K562 (cell line): ENCODE results near the gene ARHGDIA. TPM values are rescaled to one million over a fixed set of nuclear protein-coding genes. Genes with fewer than 3 reads are reported as not detected.

ENCODE experiments used
- ATF1 ChIP-seq, 2 experiments: fragments of 450-650 bp in 1 of 2; IDR thresholded peaks; 2 replicates each; pipeline ENCODE4 v1.6.1; 2016; ENCODE audit warnings: missing compliant biosample characterization in 1 of 2, missing genetic modification characterization in 1 of 2
- BACH1 ChIP-seq: fragments of 200-800 bp; sonication (Bioruptor generic); IDR thresholded peaks from 2 replicates; pipeline ENCODE4 v1.6.1; 2016; ENCODE audit warnings: missing genetic modification characterization, missing compliant biosample characterization
- CHD1 ChIP-seq: fragments of 200-600 bp; sonication (generic); IDR thresholded peaks from one replicate; pipeline ENCODE4 v1.6.1; 2012; ENCODE audit warnings: mild to moderate bottlenecking, moderate library complexity, low read length, inconsistent platforms
- ETS2 ChIP-seq: IDR thresholded peaks from 2 replicates; pipeline ENCODE4 v1.6.1; 2016; ENCODE audit warnings: borderline replicate concordance, missing genetic modification characterization, mild to moderate bottlenecking, moderate library complexity, missing compliant biosample characterization; ENCODE audit not compliant: poor library complexity, severe bottlenecking
- MAFG ChIP-seq: fragments of 450-650 bp; conservative IDR thresholded peaks from 2 replicates; pipeline ENCODE4 v1.6.1; 2016; ENCODE audit warnings: missing genetic modification characterization, missing compliant biosample characterization
- MCM5 ChIP-seq: fragments of 450-650 bp; IDR thresholded peaks from 2 replicates; pipeline ENCODE4 v1.6.1; 2016; ENCODE audit warnings: low read depth
- MEIS2 ChIP-seq: fragments of 450-650 bp; IDR thresholded peaks from 2 replicates; pipeline ENCODE4 v1.6.1; 2014; ENCODE audit warnings: mild to moderate bottlenecking; ENCODE audit not compliant: partially characterized antibody
- NR3C1 ChIP-seq: sonication (generic); formaldehyde crosslinking; IDR thresholded peaks from 2 replicates; pipeline ENCODE4 v1.8.1; 2022; ENCODE audit warnings: missing genetic modification reagents
- PHF20 ChIP-seq: fragments of 450-650 bp; IDR thresholded peaks from 2 replicates; pipeline ENCODE4 v1.6.1; 2018; ENCODE audit not compliant: partially characterized antibody
- TCFL5 ChIP-seq: fragments of 250-450 bp; sonication (Bioruptor Pico); conservative IDR thresholded peaks from 2 replicates; pipeline ENCODE4 v1.6.1; 2021; ENCODE audit warnings: mild to moderate bottlenecking, moderate library complexity, matching md5 sums
- YY1 ChIP-seq, 3 experiments: IDR thresholded peaks; 2 replicates each; pipeline ENCODE4 v1.6.1; 2011; ENCODE audit warnings: low read length in 2 of 3, mild to moderate bottlenecking in 2 of 3, moderate library complexity in 2 of 3, borderline replicate concordance in 1 of 3, control low read depth in 1 of 3, low read depth in 1 of 3; ENCODE audit not compliant: insufficient read depth in 3 of 3, insufficient replicate concordance in 2 of 3, control insufficient read depth in 1 of 3, insufficient read length in 1 of 3; ENCODE audit errors: extremely low read depth in 1 of 3
- ZNF146 ChIP-seq: IDR thresholded peaks from one replicate; pipeline ENCODE4 v1.6.1; 2018; ENCODE audit warnings: missing compliant biosample characterization; ENCODE audit not compliant: unreplicated experiment
- ZNF174 ChIP-seq: fragments of 250-450 bp; sonication (Bioruptor Pico); IDR thresholded peaks from 2 replicates; pipeline ENCODE4 v1.4.0; 2020; ENCODE audit warnings: mild to moderate bottlenecking
- ZNF24 ChIP-seq: fragments of 450-650 bp; IDR thresholded peaks from 2 replicates; pipeline ENCODE4 v1.6.1; 2016
- polyA plus RNA-seq, 8 experiments: library from polyadenylated mRNA; depleted of rRNA in 4 of 8; stranded (reverse) in 5 of 8; unstranded in 3 of 8; fragments of >200 nt; fragmentation: Nextera tagmentation in 2 of 8; fragmentation: Illumina TruSeq in 1 of 8; extraction: Ambion mirVana in 2 of 8; extraction: Trizol in 1 of 8; gene quantifications; 2 replicates each; pipeline versions ENCODE4 v1.2.1 to v1.2.3, GENCODE V29; 2011 to 2014; ENCODE audit warnings: inconsistent platforms in 1 of 8, missing spikeins in 1 of 8
- total RNA-seq, 7 experiments: library from RNA; depleted of rRNA in 6 of 7; stranded (reverse); fragments of >200 nt in 6 of 7; fragmentation: Illumina TruSeq in 2 of 7; extraction: Trizol in 2 of 7; gene quantifications; 2 replicates each; pipeline versions ENCODE4 v1.2.1 to v1.2.3, GENCODE V29; 2011 to 2021; ENCODE audit warnings: low replicate concordance in 1 of 7
- TF ChIP-seq, protein P1 (sequence below): sonication (generic); formaldehyde crosslinking; IDR thresholded peaks from 2 replicates; pipeline ENCODE4 v1.8.1; 2023; ENCODE audit warnings: mild to moderate bottlenecking, missing genetic modification reagents
- TF ChIP-seq, protein P2 (sequence below): fragments of 250-450 bp; sonication (Bioruptor Pico); IDR thresholded peaks from 2 replicates; pipeline ENCODE4 v1.4.0; 2020; ENCODE audit warnings: mild to moderate bottlenecking, moderate library complexity

The ARHGDIA gene
- total and polyA plus RNA-seq, 9 of the 15 experiments (the other 6 are each of a cell fraction or from before 2014, with no cell fraction given): 9.6 to 340 (median 97.6) TPM

- no peak for TF ChIP-seq NR3C1 (CRISPR knock-in tag)
- peak; percentile 62; the same call in 1 of the 2 replicates for TF ChIP-seq ZNF24
- TF ChIP-seq BACH1 (tag): no peak
- TF ChIP-seq TCFL5 (CRISPR knock-in tag): no peak
- TF ChIP-seq MEIS2: no peak
- no peak for TF ChIP-seq MCM5
- TF ChIP-seq PHF20: peak; percentile 77
- no peak for TF ChIP-seq MAFG
- TF ChIP-seq, protein P1, sequence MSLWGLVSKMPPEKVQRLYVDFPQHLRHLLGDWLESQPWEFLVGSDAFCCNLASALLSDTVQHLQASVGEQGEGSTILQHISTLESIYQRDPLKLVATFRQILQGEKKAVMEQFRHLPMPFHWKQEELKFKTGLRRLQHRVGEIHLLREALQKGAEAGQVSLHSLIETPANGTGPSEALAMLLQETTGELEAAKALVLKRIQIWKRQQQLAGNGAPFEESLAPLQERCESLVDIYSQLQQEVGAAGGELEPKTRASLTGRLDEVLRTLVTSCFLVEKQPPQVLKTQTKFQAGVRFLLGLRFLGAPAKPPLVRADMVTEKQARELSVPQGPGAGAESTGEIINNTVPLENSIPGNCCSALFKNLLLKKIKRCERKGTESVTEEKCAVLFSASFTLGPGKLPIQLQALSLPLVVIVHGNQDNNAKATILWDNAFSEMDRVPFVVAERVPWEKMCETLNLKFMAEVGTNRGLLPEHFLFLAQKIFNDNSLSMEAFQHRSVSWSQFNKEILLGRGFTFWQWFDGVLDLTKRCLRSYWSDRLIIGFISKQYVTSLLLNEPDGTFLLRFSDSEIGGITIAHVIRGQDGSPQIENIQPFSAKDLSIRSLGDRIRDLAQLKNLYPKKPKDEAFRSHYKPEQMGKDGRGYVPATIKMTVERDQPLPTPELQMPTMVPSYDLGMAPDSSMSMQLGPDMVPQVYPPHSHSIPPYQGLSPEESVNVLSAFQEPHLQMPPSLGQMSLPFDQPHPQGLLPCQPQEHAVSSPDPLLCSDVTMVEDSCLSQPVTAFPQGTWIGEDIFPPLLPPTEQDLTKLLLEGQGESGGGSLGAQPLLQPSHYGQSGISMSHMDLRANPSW (CRISPR knock-in tag): no peak
- no peak for TF ChIP-seq ZNF146 (CRISPR knock-in tag)
- TF ChIP-seq YY1 (IDR thresholded peaks at IDR 0.05; ENCODE audit: borderline replicate concordance in 1 of 3, control insufficient read depth in 1 of 3, extremely low read depth in 1 of 3, insufficient read depth in 3 of 3, insufficient read length in 1 of 3, insufficient replicate concordance in 2 of 3, low read depth in 1 of 3, low read length in 2 of 3): peak in 1 of 3 experiments; percentile 19
- TF ChIP-seq ZNF174 (CRISPR knock-in tag): no peak
- TF ChIP-seq ATF1 (CRISPR knock-in tag; IDR thresholded peaks at IDR 0.05): no peak
- peak; percentile 48 for TF ChIP-seq ATF1 (tag; IDR thresholded peaks at IDR 0.05)
- TF ChIP-seq, protein P2, sequence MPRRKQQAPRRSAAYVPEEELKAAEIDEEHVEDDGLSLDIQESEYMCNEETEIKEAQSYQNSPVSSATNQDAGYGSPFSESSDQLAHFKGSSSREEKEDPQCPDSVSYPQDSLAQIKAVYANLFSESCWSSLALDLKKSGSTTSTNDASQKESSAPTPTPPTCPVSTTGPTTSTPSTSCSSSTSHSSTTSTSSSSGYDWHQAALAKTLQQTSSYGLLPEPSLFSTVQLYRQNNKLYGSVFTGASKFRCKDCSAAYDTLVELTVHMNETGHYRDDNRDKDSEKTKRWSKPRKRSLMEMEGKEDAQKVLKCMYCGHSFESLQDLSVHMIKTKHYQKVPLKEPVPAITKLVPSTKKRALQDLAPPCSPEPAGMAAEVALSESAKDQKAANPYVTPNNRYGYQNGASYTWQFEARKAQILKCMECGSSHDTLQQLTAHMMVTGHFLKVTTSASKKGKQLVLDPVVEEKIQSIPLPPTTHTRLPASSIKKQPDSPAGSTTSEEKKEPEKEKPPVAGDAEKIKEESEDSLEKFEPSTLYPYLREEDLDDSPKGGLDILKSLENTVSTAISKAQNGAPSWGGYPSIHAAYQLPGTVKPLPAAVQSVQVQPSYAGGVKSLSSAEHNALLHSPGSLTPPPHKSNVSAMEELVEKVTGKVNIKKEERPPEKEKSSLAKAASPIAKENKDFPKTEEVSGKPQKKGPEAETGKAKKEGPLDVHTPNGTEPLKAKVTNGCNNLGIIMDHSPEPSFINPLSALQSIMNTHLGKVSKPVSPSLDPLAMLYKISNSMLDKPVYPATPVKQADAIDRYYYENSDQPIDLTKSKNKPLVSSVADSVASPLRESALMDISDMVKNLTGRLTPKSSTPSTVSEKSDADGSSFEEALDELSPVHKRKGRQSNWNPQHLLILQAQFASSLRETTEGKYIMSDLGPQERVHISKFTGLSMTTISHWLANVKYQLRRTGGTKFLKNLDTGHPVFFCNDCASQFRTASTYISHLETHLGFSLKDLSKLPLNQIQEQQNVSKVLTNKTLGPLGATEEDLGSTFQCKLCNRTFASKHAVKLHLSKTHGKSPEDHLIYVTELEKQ: no peak; the same call in 1 of the 2 replicates
- no peak for TF ChIP-seq ETS2 (tag)
- no peak for TF ChIP-seq CHD1
These were observed 49.4 kb downstream of the ARHGDIA start (continued) for GRCh38 chr17:81821603-81822311.
